ENCODE measurements around the gene TBR1. TPM values are rescaled to one million over a fixed set of nuclear protein-coding genes. Genes with fewer than 3 reads are reported as not detected.

TBR1 gene
- not detected in 2 replicates for total RNA-seq (2014; rRNA removed; shearing (Covaris generic); ENCODE audit: low replicate concordance)

DNA sequence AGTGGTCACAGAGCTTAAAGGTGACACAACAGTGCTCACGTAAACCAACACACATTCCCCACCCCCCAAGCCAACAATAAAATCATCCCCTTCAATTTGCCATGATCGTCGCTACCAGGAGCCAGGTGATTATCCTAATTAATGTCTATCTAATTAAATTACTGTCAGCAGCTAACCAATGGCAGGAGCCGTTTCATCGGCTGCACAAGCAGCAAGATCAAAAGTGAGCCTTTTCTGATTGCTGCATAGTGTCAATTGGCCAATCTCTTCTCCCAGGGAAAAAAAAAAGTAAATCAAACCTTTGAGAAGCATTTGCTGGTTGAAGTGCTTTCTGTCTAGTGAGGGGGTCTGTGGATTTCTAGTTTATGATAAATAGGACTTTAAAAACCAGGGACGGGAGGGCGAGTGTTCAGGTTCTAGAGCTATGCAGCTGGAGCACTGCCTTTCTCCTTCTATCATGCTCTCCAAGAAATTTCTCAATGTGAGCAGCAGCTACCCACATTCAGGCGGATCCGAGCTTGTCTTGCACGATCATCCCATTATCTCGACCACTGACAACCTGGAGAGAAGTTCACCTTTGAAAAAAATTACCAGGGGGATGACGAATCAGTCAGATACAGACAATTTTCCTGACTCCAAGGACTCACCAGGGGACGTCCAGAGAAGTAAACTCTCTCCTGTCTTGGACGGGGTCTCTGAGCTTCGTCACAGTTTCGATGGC, at the start of gene TBR1:
Gene TBR1, plus strand, starts transcription at position 311 of the 721 bp plus-strand sequence. Its CDS starts 114 bp downstream, at position 425.
- Histone ChIP-seq H3K9me3 (no peaks in the 10 kb centered on the region), H3K4me3 (no peak within 1 kb of the TSS), H3K36me3 (peaks cover 6% of the 10 kb centered on the region), H3K27me3 (no peaks in the 10 kb centered on the region)
- no peak for DNase-seq

GRCh38 chr2:161367675-161368074, 48.4 kb upstream of the TBR1 start:
- Histone ChIP-seq H3K36me3 (peaks cover 39% of the 10 kb centered on the region), H3K9me3 (peaks cover 4% of the 10 kb centered on the region), H3K4me3 (no peak overlapping the region), H3K27me3 (no peaks in the 10 kb centered on the region)
- DNase-seq: no peak

- Histone ChIP-seq H3K9me3 (no peaks in the 10 kb centered on the region; the same call in 1 of the 2 replicates), H3K4me3 (no peak overlapping the region), H3K36me3 (peaks cover 29% of the 10 kb centered on the region), H3K27me3 (no peaks in the 10 kb centered on the region)
- DNase-seq: no peak
These were observed 46.8 kb upstream of the TBR1 start for GRCh38 chr2:161369311-161369710.

- Histone ChIP-seq H3K9me3 (no peaks in the 10 kb centered on the region), H3K27me3 (no peaks in the 10 kb centered on the region), H3K36me3 (peaks cover 33% of the 10 kb centered on the region), H3K4me3 (no peak overlapping the region)
- no peak for DNase-seq
These were observed 45.1 kb upstream of the TBR1 start for GRCh38 chr2:161370981-161371380.

DNA sequence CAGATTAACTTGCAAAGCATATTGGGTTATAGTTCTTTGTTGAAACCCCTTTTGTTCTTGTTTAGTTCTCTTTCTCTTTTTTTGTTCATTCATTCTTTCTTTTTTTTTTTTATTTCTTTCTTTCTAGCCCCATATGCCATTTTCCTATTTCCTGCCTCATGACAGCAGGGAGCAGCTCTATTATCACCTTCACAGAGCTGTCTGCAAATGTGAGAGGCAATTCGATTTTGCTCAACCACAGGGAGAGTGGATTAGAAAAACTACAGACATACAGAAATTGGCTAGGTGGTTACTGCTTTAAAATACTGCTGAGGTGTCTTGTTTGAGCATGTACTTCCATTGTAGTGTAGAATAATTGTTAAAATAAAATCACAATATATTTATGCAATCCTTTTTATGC, 44.2 kb upstream of the TBR1 start:
- H3K4me3 ChIP-seq: no peak overlapping the region
- no peaks in the 10 kb centered on the region for H3K27me3 ChIP-seq
- H3K36me3 ChIP-seq: peaks cover 38% of the 10 kb centered on the region
- DNase-seq: no peak
- no peaks in the 10 kb centered on the region for H3K9me3 ChIP-seq

DNA sequence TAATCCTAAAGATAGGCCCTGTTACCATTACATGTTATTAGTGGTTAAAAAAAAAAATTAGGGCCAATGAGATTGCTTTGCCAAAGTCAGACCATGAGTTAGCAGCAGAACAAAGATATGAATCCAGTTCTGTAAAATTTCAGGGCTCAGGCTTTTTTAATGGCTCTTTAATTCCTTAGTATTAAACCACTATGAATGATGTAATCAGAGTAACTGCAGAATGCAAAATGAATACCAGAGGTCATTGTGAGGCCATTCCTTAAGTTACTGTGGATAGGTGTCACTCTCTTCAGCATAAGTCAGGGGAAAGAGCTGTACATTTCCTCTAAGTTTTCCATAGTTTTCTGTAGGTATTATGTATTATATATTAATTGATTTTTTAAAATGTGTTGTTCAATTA, 42.2 kb upstream of the TBR1 start:
- H3K4me3 ChIP-seq: no peak overlapping the region
- peaks cover 35% of the 10 kb centered on the region for H3K36me3 ChIP-seq
- DNase-seq: no peak
- no peaks in the 10 kb centered on the region for H3K27me3 ChIP-seq
- no peaks in the 10 kb centered on the region for H3K9me3 ChIP-seq

- Histone ChIP-seq H3K9me3 (no peaks in the 10 kb centered on the region), H3K27me3 (no peaks in the 10 kb centered on the region), H3K4me3 (no peak overlapping the region), H3K36me3 (peaks cover 32% of the 10 kb centered on the region)
- no peak for DNase-seq
These were observed 41.7 kb upstream of the TBR1 start for GRCh38 chr2:161374446-161374845.

GRCh38 chr2:161379740-161380139, 36.4 kb upstream of the TBR1 start:
- DNase-seq: peak; percentile 9
- Histone ChIP-seq H3K36me3 (peaks cover 18% of the 10 kb centered on the region), H3K4me3 (no peak overlapping the region), H3K27me3 (no peaks in the 10 kb centered on the region), H3K9me3 (no peaks in the 10 kb centered on the region)

GRCh38 chr2:161381546-161381945, 34.6 kb upstream of the TBR1 start:
- DNase-seq: no peak
- H3K9me3 ChIP-seq: no peaks in the 10 kb centered on the region
- no peak overlapping the region for H3K4me3 ChIP-seq
- no peaks in the 10 kb centered on the region for H3K27me3 ChIP-seq
- H3K36me3 ChIP-seq: peaks cover 17% of the 10 kb centered on the region

DNA sequence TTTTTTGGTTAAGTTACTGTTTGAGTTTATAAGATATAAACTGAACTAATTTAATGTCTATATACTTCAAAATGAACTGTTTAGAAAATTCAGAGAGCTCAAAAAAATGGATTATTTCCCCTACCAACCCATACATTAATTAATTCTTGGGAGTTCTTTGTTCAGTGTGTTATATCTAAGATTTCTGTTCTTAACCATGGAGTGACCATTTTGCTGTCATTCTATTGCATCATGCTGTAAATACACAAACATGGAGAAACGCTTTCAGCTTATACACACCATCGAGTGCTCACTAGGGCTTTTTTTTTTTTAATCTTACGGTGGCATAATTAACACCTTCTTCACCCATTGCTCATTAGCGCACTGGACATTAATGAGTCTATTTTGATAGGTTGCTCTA, 33.4 kb upstream of the TBR1 start:
- Histone ChIP-seq H3K9me3 (no peaks in the 10 kb centered on the region), H3K27me3 (no peaks in the 10 kb centered on the region), H3K36me3 (peaks cover 14% of the 10 kb centered on the region), H3K4me3 (no peak overlapping the region)
- no peak for DNase-seq

- H3K27me3 ChIP-seq: no peaks in the 10 kb centered on the region
- H3K4me3 ChIP-seq: no peak overlapping the region
- no peaks in the 10 kb centered on the region for H3K9me3 ChIP-seq
- peaks cover 10% of the 10 kb centered on the region for H3K36me3 ChIP-seq
- DNase-seq: no peak
These were observed 31.2 kb upstream of the TBR1 start for GRCh38 chr2:161384864-161385263.

GRCh38 chr2:161386228-161386824, 29.8 kb upstream of the TBR1 start:
- no peaks in the 10 kb centered on the region for H3K9me3 ChIP-seq
- DNase-seq: no peak
- no peaks in the 10 kb centered on the region for H3K27me3 ChIP-seq
- H3K36me3 ChIP-seq: peaks cover 13% of the 10 kb centered on the region
- no peak overlapping the region for H3K4me3 ChIP-seq

GRCh38 chr2:161388146-161388779, 27.8 kb upstream of the TBR1 start:
- no peaks in the 10 kb centered on the region for H3K9me3 ChIP-seq
- H3K36me3 ChIP-seq: peaks cover 29% of the 10 kb centered on the region
- H3K27me3 ChIP-seq: no peaks in the 10 kb centered on the region
- H3K4me3 ChIP-seq: no peak overlapping the region
- no peak for DNase-seq

GRCh38 chr2:161391737-161392506, 24.2 kb upstream of the TBR1 start:
- no peak overlapping the region for H3K4me3 ChIP-seq
- H3K9me3 ChIP-seq: no peaks in the 10 kb centered on the region
- H3K27me3 ChIP-seq: no peaks in the 10 kb centered on the region
- no peak for DNase-seq
- peaks cover 51% of the 10 kb centered on the region for H3K36me3 ChIP-seq

DNA sequence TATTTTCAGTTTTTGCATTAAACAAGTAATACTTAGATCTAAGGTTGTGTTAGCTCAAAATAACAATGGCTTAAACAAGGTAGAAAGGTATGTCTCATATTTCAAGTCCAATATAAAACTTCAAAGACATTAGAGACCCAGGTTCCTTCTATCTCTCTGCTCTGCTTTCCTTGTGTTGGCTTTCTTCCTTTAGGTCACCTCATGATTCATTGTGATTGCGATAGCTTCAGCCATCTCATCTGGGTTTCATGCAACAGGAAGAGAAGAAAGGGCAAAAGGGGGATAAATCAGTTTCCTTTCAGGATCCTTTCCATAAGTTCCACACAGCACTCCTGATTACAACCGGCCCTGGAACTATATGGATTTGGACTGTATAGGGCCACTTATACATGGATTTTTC, 16.0 kb upstream of the TBR1 start:
- DNase-seq: no peak
- H3K36me3 ChIP-seq: peaks cover 69% of the 10 kb centered on the region
- H3K4me3 ChIP-seq: no peak overlapping the region
- H3K9me3 ChIP-seq: no peaks in the 10 kb centered on the region
- no peaks in the 10 kb centered on the region for H3K27me3 ChIP-seq

GRCh38 chr2:161402297-161402696, 13.8 kb upstream of the TBR1 start:
- Histone ChIP-seq H3K9me3 (no peaks in the 10 kb centered on the region), H3K4me3 (no peak overlapping the region), H3K36me3 (peaks cover 56% of the 10 kb centered on the region), H3K27me3 (no peaks in the 10 kb centered on the region)
- DNase-seq: no peak

DNA sequence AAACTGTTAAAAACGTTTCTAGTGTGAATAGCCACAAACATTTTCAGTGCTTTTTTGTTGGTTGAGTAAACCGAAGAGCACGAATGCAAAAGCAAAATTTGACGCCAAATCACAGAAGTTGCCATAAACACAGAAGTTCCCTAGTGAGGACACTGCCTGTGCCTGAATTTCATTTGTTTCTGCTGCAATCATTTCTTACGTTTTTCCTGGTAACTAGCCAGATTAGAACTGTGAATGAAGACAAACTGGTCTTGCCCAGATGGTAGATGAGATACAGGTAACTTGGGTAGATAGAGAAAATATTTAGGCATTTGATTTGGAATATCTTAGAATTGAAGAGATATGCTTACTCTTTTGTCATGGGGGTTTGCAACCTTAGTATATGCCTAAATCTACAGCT, 9.8 kb upstream of the TBR1 start:
- Histone ChIP-seq H3K36me3 (peaks cover 40% of the 10 kb centered on the region), H3K4me3 (no peak overlapping the region)
- DNase-seq: no peak

More for the DNA sequence above, 9.8 kb upstream of the TBR1 start:
- Histone ChIP-seq H3K9me3 (no peaks in the 10 kb centered on the region), H3K27me3 (no peaks in the 10 kb centered on the region)

Data from MG63 (cell line).